ENCODE data around the gene DNAJB1.

DNAJB1 gene

GRCh38 chr19:14495672-14496028 is 22.5 kb downstream of the DNAJB1 start:
- no peak for DNase-seq

GRCh38 chr19:14494910-14495671 is 23.1 kb downstream of the DNAJB1 start:
- DNase-seq, result no peak

- DNase-seq, result no peak
Observed at GRCh38 chr19:14494411-14494810, 23.8 kb downstream of the DNAJB1 start.

GRCh38 chr19:14492756-14493337 is 25.4 kb downstream of the DNAJB1 start:
- no peak for DNase-seq

- no peak for DNase-seq
Observed at GRCh38 chr19:14487370-14488125, 30.6 kb downstream of the DNAJB1 start.

- DNase-seq, result no peak
Observed at GRCh38 chr19:14482172-14482941, 35.8 kb downstream of the DNAJB1 start.

DNA sequence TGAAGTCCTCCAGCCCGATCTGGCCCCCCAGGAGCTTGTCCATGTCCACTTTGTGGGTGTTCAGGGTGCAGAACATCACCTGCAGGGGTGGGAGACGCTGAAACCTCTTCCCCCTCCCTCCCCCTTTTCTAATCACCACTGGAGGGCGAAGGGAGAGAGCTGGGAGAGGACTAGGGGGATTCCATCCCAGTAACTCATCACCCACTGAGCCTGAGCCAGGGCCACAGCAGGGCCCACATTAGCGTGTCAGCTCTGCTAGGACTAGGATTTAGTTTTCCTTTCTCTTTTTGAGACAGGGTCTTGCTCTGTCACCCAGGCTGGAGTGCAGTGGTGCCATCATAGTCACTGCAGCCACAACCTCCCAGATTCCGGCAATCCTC is 37.5 kb downstream of the DNAJB1 start:
- DNase-seq, result no peak

DNA sequence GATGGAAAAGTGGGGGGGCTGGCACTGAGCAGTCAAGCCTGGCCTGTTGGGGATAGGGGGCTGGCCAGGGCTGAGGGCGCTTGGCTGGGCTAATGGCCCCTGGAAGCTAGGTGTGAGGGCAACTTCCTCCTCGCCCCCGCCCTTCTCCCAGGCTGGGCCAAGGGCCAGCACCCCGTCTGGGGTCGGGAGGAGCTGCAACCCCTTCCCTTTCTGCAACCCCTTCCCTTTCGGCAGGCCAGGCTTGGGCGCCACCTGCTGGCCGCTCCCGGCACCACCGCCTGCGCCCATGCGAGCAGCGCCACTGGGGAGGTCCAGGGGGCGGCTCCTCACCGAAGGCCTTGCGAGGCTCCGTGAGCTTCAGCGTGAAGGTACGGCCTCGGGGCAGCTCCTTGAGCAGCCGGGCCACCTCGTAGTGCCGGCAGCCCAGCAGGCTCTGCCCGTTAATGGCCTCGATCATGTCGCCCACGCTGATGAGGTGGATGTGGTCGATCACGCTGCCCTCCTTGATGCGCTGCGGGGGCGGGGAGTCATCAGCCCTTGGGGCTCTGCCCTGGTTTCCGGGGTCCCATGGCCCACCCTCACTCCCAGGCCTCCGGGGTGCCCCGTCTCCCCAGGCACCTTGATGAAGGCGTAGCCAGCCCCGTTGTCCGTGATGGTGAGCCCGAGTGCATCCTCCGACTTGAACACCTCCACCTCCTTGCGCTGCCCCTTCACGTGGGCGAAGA is 38.1 kb downstream of the DNAJB1 start:
- peak; percentile 41 to 53 (median 49) for DNase-seq

GRCh38 chr19:14479309-14479974 is 38.8 kb downstream of the DNAJB1 start:
- DNase-seq, result no peak

DNA sequence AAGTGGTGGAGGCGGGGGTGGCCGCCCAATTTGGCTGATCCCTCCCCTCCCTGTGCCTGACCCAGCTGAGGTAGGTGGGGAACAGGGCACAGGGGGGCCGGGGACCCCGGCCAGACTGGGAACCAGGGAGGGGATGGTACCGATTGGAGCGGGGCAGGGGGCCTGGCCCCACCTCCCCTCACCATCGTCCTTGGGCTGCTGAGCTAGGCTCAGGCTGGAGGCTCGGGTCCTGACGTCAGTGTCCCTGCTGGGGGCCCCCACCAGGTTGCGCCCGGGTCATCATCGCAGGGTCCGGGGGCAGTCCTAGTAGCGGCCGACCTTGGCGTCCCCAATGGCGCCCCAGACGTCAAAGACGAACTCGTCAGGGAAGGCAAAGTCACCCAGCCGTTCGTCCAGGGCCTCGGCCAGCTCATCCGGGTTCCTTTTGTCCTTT is 40.1 kb downstream of the DNAJB1 start:
- DNase-seq, result no peak

DNA sequence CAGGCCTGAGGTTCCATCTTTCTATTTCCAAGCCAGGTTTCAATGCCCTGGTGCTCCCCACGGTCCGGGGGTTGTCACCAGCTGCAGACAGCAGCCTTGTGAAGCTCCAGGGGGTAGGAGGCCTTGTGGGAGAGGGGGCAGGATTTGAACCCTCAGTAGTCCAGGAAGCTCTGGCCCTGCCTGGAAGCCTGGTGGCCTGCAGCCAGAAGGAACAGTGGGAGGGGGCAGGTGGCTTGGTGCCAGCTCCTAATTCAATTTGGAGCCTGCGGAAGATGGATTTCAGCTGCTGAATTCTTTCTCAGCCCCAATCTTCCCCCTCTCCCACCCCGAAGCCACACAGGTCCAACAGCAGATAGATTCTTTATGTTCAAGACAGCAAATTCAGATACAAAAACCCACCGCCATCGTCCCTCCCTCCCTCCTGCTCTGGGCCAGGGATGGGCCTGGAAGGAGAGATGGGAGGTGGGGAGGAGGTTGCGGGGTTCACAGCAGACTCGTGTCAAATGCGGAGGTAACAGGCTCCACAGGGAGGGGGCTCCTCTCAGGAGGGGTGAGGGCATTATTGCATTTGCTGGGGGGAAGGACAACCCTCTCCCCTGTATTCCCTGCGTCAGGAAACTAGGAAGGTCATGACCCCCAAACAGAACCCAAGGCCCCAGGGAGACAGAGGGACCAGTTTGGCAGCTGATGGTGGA is 40.6 kb downstream of the DNAJB1 start:
- DNase-seq, result no peak

GRCh38 chr19:14476673-14477401 is 41.4 kb downstream of the DNAJB1 start:
- no peak for DNase-seq

- DNase-seq, result no peak
Observed at GRCh38 chr19:14476327-14476672, 41.9 kb downstream of the DNAJB1 start.

DNA sequence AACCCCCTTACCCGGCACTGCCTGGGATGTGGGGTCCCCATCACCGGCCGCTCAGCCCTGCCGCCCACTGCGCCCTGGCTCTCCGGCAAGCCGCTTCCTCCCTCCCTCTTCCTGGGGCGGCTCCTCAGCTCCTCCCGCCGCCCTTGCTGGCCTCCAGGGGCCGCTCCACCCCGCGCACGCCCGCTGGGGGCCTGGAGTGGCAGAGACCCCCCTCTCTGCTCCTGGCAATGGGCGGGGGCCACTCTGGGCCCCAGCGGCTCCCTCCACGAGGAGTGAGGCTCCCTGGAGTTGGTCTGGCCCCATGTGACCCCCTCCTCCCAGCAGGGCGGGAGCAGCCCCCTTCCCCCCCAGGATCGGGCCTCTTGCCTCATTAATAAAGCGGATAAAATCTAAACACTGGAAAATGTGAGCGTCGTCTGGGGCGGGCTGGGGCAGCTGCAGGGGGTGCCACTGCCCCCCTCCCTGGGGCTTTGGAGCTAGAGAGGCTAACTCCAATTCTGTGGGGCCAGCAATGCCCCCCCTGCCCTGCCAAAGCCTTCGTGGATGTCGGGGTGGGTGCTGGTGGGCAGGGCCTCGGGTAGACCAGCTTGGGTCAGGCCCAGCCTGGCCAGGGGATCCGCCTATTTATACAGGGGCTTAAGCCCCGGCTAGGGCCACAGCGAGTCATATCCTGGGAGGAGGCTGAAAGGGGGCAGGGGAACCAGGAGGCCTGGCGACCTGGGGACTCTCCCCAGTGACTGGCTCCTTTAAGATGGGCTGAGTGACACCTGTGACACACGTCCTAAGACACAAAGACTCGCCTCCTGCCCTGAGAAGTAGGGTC is 42.7 kb downstream of the DNAJB1 start, which contains the start of gene PTGER1:
PTGER1 (minus strand) TSS at position 104 of the 823 bp plus-strand sequence. CDS start 1,034 bp downstream, outside the sequence.
- DNase-seq, result no peak

DNA sequence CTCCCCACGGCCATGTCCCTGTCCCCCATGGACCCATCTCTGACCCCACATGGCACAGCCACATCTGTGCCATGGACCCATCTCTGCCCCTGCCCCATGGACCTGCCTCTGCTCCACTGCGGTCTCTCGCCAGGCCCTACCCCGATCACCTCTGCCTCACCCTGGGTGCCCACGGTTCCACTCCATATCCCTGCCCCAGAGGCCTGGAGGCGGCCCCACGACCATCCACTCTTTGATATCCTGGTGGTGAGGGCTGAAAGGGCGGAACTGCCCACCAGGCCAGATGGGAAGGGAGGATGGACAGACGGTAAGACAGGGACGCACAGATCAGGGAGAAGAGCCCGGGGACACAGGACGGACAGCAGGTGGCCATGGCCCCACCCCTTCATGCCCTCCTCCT is 43.4 kb downstream of the DNAJB1 start:
- DNase-seq, result no peak

DNA sequence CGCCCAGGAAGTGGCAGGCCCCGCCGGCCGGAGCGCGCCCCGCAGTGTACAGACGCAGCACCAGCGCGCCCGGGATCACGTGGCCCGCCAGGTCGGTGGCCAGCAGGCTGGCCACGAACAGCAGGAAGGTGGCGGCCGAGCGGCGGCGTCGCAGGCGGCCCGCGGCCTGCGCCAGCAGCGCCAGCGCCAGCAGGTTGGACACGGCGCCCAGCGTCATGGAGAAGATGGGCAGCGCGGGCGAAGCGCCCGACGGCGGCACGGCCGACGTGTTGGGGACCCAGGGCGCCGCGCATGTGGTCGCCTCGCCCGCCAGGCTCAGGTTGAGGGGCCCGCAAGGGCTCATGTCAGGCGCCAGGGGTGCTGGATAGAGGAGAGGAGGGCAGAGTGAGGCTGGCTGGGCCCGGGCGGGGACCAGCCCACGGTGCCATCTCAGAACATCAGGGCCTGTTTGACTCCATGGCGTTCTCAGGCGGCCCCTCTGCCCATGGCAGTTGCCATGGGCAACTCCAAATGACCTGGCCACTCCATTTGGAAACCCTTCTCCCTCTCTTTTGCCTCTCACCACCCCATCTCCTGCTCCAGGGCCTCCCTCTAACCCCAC is 44.1 kb downstream of the DNAJB1 start:
- DNase-seq, result no peak

DNA sequence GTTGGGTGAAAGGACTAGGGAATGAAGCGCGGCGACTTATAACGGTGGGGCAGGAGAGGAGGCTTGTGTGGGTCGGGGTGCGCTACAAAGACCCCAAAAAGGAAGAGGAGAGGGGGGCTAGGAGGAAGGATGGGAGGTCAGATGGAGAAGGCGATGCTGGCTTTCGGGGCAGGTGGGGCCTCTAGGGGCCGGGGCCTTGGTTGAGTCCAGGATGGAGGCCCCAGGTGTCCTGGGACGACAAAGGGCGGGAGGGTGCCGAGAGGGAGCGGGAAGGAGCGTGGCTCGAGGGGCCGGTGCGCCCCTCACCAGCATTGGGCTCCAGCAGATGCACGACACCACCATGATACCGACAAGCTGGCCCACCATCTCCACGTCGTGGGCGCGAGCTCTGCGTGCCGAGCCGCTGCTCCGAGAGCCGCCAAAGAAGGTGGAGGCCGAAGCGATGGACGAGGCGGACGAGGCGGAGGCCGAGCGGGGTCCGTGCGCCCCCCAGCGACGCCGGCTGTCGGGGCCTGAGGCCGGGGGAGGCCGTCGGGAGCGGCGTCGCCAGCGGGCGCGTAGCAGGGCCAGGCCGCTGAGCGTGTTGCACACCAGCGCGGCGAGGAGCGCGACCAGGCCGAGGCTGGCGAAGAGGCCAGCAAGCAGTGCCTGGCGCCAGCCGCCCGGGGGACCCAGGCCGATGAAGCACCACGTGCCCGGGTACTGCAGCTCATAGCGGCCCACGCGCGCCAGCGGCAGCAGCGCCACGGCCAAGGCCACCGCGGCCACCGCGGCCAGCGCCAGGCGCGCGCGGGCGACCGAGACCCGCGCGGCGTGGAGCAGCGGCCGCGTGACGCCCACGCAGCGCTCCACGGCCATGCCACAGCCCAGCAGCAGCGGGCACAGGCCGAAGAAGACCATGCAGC is 44.9 kb downstream of the DNAJB1 start:
- DNase-seq, result no peak
